DND-41 (cell line): ENCODE data around the gene ATF6B.

Source experiments
- EZH2 ChIP-seq: IDR thresholded peaks from 3 replicates; pipeline ENCODE4 v1.6.1; 2012; ENCODE audit warnings: borderline replicate concordance, low read depth, mild to moderate bottlenecking, moderate library complexity, low read length, inconsistent platforms; ENCODE audit not compliant: severe bottlenecking
- TF ChIP-seq, protein P1 (sequence below): IDR thresholded peaks from 2 replicates; pipeline ENCODE4 v1.5.1; 2012; ENCODE audit warnings: borderline replicate concordance, low read length, moderate library complexity, mild to moderate bottlenecking; ENCODE audit not compliant: poor library complexity, severe bottlenecking; ENCODE audit errors: extremely low read depth

DNA sequence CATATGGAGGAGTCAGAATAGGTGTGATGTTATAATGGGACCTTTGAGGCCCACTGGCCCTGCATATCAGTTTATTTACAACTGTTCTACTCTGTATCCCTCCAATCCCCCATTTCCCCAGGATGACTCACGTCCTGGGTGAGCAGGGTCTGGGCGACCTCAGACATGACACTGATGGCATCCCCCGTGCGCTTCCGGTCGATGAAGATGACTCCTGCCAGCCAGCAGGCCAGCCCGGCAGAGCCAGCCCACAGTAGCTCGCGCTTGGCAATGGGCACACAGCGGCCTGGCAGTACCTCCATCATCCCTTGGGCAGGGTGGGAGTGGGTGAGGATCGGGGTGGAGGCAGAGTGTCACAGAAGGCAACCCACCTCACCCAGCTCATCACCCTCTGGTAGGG, 42.2 kb upstream of the ATF6B start:
- TF ChIP-seq, protein P1, sequence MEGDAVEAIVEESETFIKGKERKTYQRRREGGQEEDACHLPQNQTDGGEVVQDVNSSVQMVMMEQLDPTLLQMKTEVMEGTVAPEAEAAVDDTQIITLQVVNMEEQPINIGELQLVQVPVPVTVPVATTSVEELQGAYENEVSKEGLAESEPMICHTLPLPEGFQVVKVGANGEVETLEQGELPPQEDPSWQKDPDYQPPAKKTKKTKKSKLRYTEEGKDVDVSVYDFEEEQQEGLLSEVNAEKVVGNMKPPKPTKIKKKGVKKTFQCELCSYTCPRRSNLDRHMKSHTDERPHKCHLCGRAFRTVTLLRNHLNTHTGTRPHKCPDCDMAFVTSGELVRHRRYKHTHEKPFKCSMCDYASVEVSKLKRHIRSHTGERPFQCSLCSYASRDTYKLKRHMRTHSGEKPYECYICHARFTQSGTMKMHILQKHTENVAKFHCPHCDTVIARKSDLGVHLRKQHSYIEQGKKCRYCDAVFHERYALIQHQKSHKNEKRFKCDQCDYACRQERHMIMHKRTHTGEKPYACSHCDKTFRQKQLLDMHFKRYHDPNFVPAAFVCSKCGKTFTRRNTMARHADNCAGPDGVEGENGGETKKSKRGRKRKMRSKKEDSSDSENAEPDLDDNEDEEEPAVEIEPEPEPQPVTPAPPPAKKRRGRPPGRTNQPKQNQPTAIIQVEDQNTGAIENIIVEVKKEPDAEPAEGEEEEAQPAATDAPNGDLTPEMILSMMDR: no peak
- TF ChIP-seq EZH2: no peak
